GM19328 (cell line): ENCODE data around the gene KDM5B.
A peak's percentile ranks its signal among the peaks of the same experiment; 100 is the strongest.
"Not testable (repeated sequence)": the region's sequence is repeated elsewhere in the genome, so short reads cannot be mapped to it uniquely, and the experiment has no call there.

Source experiments
- ATAC-seq: cut with Tn5 transposase; IDR thresholded peaks from one replicate; pipeline ENCODE4 v1.9.1; 2021; ENCODE audit warnings: mild to moderate bottlenecking, moderate library complexity; ENCODE audit not compliant: unreplicated experiment

KDM5B gene

GRCh38 chr1:202815120-202815519 is 6.9 kb upstream of the KDM5B start:
- ATAC-seq = no peak

- no peak for ATAC-seq
Observed at GRCh38 chr1:202812176-202813026, 4.2 kb upstream of the KDM5B start.

GRCh38 chr1:202811296-202812175 is 3.3 kb upstream of the KDM5B start:
- peak; percentile 10 for ATAC-seq

GRCh38 chr1:202810615-202811295 is 2.5 kb upstream of the KDM5B start, which contains the start of gene PCAT6:
Gene PCAT6 (plus strand): TSS chr1:202810954.
- ATAC-seq = peak; percentile 59

GRCh38 chr1:202810193-202810614 is 2.0 kb upstream of the KDM5B start:
- no peak for ATAC-seq

- ATAC-seq = no peak
Observed at GRCh38 chr1:202809597-202810159, 1.5 kb upstream of the KDM5B start.

- no peak for ATAC-seq
Observed at GRCh38 chr1:202807451-202807925, 733 bp downstream of the KDM5B start.

- ATAC-seq = no peak
Observed at GRCh38 chr1:202806845-202807450, 1.3 kb downstream of the KDM5B start.

- ATAC-seq = no peak
Observed at GRCh38 chr1:202805886-202806844, 2.1 kb downstream of the KDM5B start.

- ATAC-seq = no peak
Observed at GRCh38 chr1:202804126-202804525, 4.1 kb downstream of the KDM5B start.

GRCh38 chr1:202802998-202803932 is 5.0 kb downstream of the KDM5B start:
- no peak for ATAC-seq

GRCh38 chr1:202802034-202802433 is 6.2 kb downstream of the KDM5B start:
- no peak for ATAC-seq

- ATAC-seq = no peak
Observed at GRCh38 chr1:202801175-202801574, 7.0 kb downstream of the KDM5B start.

- no peak for ATAC-seq
Observed at GRCh38 chr1:202800742-202801141, 7.5 kb downstream of the KDM5B start.

- ATAC-seq = no peak
Observed at GRCh38 chr1:202798792-202799331, 9.4 kb downstream of the KDM5B start.

GRCh38 chr1:202798260-202798659 is 10.0 kb downstream of the KDM5B start:
- ATAC-seq = no peak

GRCh38 chr1:202796670-202797069 is 11.6 kb downstream of the KDM5B start:
- no peak for ATAC-seq

GRCh38 chr1:202794931-202795330 is 13.3 kb downstream of the KDM5B start:
- ATAC-seq = not testable (repeated sequence)
